ENCODE results near the gene KAT7. TPM values are rescaled to one million over a fixed set of nuclear protein-coding genes. Genes with fewer than 3 reads are reported as not detected.

KAT7 gene
- total RNA-seq, 1 experiment from 2014 or later: 50.4 TPM

DNA sequence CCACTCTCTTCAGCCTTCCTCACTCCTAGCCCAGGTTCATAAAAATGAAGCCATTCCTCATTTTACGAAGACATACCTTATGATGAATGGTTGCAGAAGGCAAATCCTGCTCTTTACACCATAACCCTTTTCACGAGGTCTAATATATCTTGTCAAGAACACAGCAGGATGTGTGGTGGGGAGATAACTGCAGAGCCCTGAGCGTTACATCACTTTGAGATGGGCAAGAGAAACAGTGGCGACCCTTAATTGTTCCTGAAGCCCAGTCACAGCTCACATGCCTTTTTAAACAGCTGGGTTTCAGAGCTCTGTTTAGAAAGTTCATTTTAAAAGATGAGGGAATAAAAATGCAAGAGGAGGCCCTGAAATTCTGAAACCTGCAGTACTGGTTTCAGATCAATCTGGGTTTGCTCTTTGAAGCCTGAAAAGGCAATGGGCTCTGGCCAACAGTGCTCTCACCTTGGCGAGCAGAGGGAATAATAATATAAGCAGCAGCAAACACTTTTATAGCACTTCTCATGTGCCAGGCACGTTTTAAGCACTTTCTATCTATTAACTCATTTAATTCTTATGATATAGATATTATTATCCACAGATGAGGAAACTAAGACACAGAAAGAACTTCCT lies 27.4 kb upstream of the KAT7 start:
- DNase-seq (ENCODE audit: low read depth): no peak

DNA sequence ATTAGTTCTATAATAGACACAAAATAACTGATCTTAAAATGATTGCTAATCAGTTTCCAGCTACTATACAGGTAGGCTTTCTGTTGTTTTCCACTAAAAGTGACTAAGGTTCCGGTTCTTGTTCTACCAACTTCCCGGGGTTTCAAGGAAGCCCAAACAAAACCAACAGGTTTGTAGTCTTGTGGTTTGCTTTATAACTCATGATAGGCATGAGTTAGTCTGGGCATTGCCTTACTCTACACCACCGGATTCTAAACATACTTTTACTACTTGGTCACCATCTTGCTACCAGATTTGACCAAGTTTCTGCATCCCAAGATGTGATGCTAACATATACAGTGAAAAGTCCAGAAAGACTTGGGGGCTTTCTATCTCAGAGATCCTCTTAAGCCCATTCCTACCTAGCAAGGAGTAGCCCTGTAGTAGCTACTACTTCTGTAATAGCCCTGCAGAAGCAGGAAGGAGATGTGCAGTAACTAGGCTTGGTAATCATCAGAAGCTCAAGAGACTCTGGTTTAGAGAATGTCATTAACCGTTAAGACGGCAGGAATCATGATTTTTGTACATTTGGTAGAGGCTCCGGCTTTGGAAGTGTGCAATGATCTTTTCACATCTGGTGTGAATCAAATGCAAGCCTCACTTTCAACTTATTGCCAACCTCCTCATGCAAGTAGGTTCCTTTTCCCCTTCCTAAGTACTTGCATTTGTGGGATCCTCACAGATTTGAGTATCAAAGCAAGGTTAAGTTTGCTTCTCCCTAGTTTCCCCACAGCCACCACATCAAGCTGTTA lies 26.1 kb upstream of the KAT7 start:
- peak; percentile 20 for DNase-seq (ENCODE audit: low read depth)

GRCh38 chr17:49763735-49764558 lies 24.5 kb upstream of the KAT7 start, which contains the start of gene FAM117A:
Gene FAM117A, minus strand, starts transcription at chr17:49764131. Its CDS starts 44 bp downstream, at chr17:49764087.
- DNase-seq (ENCODE audit: low read depth): peak; percentile 98

DNA sequence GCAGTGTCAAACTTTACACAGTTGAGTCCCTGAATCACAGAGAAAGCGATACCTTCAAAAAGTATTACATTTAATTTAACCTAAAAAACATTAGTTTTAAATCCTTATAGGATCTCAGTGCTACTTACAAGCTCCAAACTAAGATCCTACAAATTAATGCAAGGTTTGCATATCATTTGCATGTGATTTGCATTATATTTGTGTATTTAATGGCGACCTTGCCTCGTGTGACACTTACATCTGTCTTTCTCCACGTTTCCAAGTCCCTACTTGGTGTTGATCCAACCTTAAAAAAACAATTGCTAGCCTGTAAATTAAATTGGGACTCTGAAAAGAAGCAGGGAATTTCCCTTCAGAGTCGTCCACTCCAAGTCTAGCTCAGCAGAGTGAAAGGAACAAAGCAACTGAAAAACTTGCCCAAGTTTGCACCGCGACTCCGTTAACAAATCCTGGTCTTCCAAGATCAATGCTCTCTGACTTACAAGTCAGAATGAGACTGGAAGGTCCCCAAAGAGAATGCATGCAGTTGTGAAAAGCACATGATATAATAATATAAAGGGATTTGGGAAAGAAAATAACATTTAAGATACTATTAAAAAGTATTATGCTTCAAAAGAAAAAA lies 23.8 kb upstream of the KAT7 start:
- no peak for DNase-seq (ENCODE audit: low read depth)

DNA sequence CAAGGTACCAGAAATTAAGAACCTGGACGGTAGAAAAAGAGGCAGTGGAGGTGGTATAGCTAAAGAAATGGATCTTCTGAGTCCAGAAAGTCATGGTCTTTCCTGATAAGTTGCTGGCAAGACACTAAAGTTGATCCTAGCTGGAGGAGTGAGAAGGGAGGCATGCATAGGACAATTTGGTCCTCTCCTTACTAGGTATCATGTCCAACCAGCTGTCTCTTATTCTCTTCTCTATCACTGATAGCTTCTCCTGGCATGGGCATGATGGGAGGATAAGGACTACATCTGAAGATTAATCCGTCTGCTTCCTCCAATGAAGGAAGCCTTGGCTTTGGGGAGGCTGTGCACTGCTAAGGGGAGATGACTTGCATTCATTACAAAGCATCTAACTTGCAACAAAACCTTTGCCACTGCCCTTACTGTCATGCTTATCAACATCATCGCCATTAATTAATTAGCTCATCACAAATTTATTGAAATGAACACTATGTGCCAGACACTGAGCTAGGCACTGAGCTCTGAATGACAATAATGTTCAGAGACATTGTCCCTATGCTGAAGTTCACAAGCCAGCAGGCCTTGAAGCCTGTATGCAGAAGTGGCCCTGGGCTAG lies 21.5 kb upstream of the KAT7 start:
- DNase-seq (ENCODE audit: low read depth): no peak

GRCh38 chr17:49775546-49776260 lies 12.8 kb upstream of the KAT7 start:
- DNase-seq (ENCODE audit: low read depth): peak; percentile 21

GRCh38 chr17:49776551-49777300 lies 11.8 kb upstream of the KAT7 start:
- DNase-seq (ENCODE audit: low read depth): no peak

GRCh38 chr17:49777563-49777962 lies 10.9 kb upstream of the KAT7 start:
- no peak for DNase-seq (ENCODE audit: low read depth)

GRCh38 chr17:49779156-49779738 lies 9.2 kb upstream of the KAT7 start:
- DNase-seq (ENCODE audit: low read depth): no peak

DNA sequence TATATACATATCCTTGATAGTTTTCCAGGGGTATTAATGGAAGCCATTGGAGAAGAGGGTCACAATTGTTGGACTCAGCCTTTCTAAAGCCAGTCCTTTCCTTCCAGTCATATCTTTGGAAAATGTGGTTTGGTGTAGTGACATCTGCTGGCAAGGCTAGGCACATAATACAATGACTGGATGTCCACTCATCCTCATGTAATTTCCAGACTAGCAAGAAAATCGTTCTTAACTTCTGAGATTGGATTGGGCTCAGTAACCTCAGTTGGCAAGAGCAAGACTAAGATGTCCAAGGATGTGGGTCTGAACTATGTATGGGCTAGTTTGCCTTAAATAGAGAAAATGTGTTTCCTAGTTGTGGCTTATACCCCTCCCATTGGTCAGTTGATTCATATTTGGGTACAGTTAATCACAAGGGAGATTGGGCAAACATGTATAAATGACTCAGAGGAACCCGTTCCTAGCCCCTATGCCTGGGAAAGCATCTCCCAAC lies 8.7 kb upstream of the KAT7 start:
- peak; percentile 75 for DNase-seq (ENCODE audit: low read depth)

- DNase-seq (ENCODE audit: low read depth): peak; percentile 28
These were observed 5.3 kb upstream of the KAT7 start for GRCh38 chr17:49783071-49783715.

- DNase-seq (ENCODE audit: low read depth): no peak
These were observed 4.7 kb upstream of the KAT7 start for GRCh38 chr17:49783791-49784190.

- DNase-seq (ENCODE audit: low read depth): no peak
These were observed 3.8 kb upstream of the KAT7 start for GRCh38 chr17:49784636-49785035.

- no peak for DNase-seq (ENCODE audit: low read depth)
These were observed 500 bp upstream of the KAT7 start for GRCh38 chr17:49787884-49788477.

GRCh38 chr17:49789243-49789578 lies 730 bp downstream of the KAT7 start:
- no peak for DNase-seq (ENCODE audit: low read depth)

GRCh38 chr17:49793309-49793708 lies 4.8 kb downstream of the KAT7 start:
- no peak for DNase-seq (ENCODE audit: low read depth)

DNA sequence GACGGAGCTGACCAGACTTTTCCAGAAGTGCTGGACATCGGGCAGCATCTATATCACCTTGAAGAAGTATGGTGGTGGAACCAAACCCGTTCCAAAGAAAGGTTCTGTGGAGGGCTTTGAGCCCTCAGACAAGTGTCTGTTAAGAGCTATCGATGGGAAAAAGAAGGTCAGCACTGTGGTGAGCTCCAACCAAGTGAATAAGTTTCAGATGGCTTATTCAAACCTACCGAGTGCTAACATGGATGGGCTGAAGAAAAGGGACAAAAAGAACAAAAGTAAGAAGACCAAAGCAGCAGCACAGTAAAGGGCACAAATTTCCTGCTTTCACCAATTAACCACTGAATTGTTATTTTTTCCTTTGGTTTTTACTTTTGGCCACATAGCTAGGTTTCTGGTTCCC lies 6.9 kb downstream of the KAT7 start:
- no peak for DNase-seq (ENCODE audit: low read depth)

GRCh38 chr17:49798182-49798581 lies 9.7 kb downstream of the KAT7 start:
- no peak for DNase-seq (ENCODE audit: low read depth)

DNA sequence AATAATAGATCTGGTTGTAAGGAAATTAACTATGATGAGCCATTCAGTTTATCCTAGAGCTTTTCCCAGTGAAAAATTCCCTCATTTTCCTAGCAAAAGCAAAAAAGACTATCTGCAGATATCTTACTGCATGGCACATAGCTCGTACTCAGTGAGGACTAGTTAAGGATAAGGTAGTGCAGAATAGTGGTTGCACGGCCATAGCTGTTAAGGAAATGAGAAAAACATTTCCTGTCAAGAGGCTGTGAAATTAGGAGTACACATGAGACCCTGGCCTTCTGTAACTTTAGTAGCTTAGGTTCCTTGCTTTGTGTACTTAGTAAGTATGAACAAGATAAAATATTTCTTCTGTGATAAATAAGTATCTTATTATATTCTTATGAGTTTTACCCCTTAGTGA lies 10.3 kb downstream of the KAT7 start:
- DNase-seq (ENCODE audit: low read depth): no peak

Data from M059J (cell line).